ENCODE measurements around the gene GALE. TPM values are rescaled to one million over a fixed set of nuclear protein-coding genes. Genes with fewer than 3 reads are reported as not detected.

GALE gene
- total and polyA plus RNA-seq, 2 of the 13 experiments (the other 11 are each of a cell fraction or from before 2014, with no cell fraction given), result 85.2 to 88.4 TPM

DNA sequence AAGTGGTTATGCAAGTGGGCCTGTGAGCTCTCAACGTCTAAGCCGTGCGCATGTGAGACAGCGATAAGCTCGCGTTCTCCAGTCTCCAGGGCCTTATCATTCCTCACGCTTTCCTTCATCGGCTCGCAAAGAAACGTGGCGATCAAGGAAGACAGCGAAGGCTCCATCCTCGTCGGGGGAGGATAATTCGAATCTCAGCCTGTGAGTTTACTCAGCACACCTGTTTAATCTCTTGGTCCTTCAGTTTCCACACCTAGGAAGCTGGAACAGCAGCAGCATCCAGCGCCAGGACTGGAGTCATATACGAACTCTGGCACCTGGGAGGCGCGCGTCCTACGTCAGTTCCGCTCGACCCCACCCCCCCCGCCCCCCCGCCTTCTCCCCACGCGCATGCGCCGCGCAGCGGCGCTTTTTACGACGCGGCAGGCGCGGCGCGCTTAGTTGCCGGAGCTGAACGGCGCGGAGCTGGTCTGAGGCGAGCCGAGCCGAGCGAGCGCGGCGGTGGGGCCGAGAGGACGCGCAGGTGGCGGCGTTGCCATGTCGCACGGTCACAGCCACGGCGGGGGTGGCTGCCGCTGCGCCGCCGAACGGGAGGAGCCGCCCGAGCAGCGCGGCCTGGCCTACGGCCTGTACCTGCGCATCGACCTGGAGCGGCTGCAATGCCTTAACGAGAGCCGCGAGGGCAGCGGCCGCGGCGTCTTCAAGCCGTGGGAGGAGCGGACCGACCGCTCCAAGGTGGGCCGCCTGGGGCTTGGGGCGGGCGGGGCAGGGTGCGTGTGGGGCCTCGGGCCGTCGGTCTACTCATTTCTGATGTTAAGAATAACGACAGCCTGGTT, 22.4 kb downstream of the GALE start, which contains the start of gene PITHD1 (continued):
- TF ChIP-seq, protein P1, sequence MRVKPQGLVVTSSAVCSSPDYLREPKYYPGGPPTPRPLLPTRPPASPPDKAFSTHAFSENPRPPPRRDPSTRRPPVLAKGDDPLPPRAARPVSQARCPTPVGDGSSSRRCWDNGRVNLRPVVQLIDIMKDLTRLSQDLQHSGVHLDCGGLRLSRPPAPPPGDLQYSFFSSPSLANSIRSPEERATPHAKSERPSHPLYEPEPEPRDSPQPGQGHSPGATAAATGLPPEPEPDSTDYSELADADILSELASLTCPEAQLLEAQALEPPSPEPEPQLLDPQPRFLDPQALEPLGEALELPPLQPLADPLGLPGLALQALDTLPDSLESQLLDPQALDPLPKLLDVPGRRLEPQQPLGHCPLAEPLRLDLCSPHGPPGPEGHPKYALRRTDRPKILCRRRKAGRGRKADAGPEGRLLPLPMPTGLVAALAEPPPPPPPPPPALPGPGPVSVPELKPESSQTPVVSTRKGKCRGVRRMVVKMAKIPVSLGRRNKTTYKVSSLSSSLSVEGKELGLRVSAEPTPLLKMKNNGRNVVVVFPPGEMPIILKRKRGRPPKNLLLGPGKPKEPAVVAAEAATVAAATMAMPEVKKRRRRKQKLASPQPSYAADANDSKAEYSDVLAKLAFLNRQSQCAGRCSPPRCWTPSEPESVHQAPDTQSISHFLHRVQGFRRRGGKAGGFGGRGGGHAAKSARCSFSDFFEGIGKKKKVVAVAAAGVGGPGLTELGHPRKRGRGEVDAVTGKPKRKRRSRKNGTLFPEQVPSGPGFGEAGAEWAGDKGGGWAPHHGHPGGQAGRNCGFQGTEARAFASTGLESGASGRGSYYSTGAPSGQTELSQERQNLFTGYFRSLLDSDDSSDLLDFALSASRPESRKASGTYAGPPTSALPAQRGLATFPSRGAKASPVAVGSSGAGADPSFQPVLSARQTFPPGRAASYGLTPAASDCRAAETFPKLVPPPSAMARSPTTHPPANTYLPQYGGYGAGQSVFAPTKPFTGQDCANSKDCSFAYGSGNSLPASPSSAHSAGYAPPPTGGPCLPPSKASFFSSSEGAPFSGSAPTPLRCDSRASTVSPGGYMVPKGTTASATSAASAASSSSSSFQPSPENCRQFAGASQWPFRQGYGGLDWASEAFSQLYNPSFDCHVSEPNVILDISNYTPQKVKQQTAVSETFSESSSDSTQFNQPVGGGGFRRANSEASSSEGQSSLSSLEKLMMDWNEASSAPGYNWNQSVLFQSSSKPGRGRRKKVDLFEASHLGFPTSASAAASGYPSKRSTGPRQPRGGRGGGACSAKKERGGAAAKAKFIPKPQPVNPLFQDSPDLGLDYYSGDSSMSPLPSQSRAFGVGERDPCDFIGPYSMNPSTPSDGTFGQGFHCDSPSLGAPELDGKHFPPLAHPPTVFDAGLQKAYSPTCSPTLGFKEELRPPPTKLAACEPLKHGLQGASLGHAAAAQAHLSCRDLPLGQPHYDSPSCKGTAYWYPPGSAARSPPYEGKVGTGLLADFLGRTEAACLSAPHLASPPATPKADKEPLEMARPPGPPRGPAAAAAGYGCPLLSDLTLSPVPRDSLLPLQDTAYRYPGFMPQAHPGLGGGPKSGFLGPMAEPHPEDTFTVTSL (CRISPR knock-in tag; IDR thresholded peaks at IDR 0.05; ENCODE audit: borderline replicate concordance), result no peak
- TF ChIP-seq ZBED4 (CRISPR knock-in tag; IDR thresholded peaks at IDR 0.05; ENCODE audit: borderline replicate concordance) (no peak), KLF15 (CRISPR knock-in tag; IDR thresholded peaks at IDR 0.05; ENCODE audit: borderline replicate concordance) (no peak), ZC3H4 (CRISPR knock-in tag; IDR thresholded peaks at IDR 0.05; ENCODE audit: borderline replicate concordance) (no peak), ZNF207 (IDR thresholded peaks at IDR 0.05; ENCODE audit: borderline replicate concordance) (no peak), XRCC5 (optimal IDR thresholded peaks at IDR 0.05; ENCODE audit: low read length) (no peak), JDP2 (CRISPR knock-in tag; IDR thresholded peaks at IDR 0.05; ENCODE audit: borderline replicate concordance) (no peak; the same call in 1 of the 2 replicates)
- TF ChIP-seq, protein P2, sequence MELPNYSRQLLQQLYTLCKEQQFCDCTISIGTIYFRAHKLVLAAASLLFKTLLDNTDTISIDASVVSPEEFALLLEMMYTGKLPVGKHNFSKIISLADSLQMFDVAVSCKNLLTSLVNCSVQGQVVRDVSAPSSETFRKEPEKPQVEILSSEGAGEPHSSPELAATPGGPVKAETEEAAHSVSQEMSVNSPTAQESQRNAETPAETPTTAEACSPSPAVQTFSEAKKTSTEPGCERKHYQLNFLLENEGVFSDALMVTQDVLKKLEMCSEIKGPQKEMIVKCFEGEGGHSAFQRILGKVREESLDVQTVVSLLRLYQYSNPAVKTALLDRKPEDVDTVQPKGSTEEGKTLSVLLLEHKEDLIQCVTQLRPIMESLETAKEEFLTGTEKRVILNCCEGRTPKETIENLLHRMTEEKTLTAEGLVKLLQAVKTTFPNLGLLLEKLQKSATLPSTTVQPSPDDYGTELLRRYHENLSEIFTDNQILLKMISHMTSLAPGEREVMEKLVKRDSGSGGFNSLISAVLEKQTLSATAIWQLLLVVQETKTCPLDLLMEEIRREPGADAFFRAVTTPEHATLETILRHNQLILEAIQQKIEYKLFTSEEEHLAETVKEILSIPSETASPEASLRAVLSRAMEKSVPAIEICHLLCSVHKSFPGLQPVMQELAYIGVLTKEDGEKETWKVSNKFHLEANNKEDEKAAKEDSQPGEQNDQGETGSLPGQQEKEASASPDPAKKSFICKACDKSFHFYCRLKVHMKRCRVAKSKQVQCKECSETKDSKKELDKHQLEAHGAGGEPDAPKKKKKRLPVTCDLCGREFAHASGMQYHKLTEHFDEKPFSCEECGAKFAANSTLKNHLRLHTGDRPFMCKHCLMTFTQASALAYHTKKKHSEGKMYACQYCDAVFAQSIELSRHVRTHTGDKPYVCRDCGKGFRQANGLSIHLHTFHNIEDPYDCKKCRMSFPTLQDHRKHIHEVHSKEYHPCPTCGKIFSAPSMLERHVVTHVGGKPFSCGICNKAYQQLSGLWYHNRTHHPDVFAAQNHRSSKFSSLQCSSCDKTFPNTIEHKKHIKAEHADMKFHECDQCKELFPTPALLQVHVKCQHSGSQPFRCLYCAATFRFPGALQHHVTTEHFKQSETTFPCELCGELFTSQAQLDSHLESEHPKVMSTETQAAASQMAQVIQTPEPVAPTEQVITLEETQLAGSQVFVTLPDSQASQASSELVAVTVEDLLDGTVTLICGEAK (IDR thresholded peaks at IDR 0.05), result no peak
- TF ChIP-seq, protein P2 (CRISPR knock-in tag; IDR thresholded peaks at IDR 0.05), result 0 out of 2 replicates have a peak, but pooled peaks have one; percentile 40
